ENCODE measurements around the gene NCKAP5. TPM values are rescaled to one million over a fixed set of nuclear protein-coding genes. Genes with fewer than 3 reads are reported as not detected.

Gene NCKAP5
- total RNA-seq, 2 experiments from 2014 or later = not detected

- CTCF ChIA-PET = no interaction called here
- POLR2A ChIA-PET = no interaction called here
Measured at GRCh38 chr2:132980304-132980703, 588.0 kb downstream of the NCKAP5 start.

GRCh38 chr2:132979339-132980093 is 588.7 kb downstream of the NCKAP5 start:
- POLR2A ChIA-PET = no interaction called here
- CTCF ChIA-PET = no interaction called here

DNA sequence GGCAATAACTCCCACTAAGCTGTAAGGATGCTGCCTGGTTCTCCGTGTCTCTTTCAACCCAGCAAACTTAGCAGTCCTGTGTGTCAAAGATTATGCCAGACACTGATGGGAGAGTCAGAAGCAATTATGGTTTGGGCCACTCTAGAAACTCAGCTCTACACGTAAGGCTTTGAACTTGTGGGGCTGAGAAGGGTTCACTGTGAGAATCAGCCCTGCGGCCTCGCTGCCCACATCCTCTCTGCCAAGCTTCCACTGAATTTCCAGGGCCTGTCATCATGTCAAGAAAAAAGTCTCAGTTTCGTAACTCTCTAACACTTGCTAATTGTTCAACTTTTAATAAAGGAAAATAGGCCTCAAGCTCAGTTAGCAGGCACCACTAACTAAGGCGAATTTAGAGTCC is 589.4 kb downstream of the NCKAP5 start:
- CTCF ChIA-PET = no interaction called here

GRCh38 chr2:132977812-132978529 is 590.3 kb downstream of the NCKAP5 start:
- POLR2A ChIA-PET = no interaction called here
- CTCF ChIA-PET = no interaction called here

More for the DNA sequence above, 589.4 kb downstream of the NCKAP5 start:
- POLR2A ChIA-PET = no interaction called here

GRCh38 chr2:132975193-132976105 is 592.8 kb downstream of the NCKAP5 start:
- ChIA-PET POLR2A (no interaction called here), CTCF (no interaction called here)

GRCh38 chr2:132974467-132975095 is 593.7 kb downstream of the NCKAP5 start:
- POLR2A ChIA-PET = no interaction called here
- CTCF ChIA-PET = no interaction called here

GRCh38 chr2:132971310-132972061 is 596.8 kb downstream of the NCKAP5 start:
- POLR2A ChIA-PET = no interaction called here
- CTCF ChIA-PET = no interaction called here

GRCh38 chr2:132969371-132969985 is 598.8 kb downstream of the NCKAP5 start:
- POLR2A ChIA-PET = no interaction called here
- CTCF ChIA-PET = no interaction called here

DNA sequence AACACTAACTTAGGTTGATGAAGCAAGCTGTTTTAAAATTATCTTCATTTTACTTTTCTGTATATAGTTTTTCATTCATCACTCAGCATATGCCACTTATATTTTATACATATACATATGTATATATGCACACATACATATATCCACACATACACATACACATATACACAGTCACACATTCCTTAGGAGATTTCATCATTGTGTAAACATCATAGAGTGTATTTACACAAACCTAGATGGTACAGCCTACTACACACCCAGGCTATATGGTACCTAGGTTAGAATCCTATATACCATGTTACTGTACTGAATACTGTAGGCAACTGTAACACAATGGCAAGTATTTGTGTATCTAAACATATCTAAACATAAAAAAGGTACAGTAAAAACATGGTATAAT is 602.8 kb downstream of the NCKAP5 start:
- ChIA-PET POLR2A (no interaction called here), CTCF (no interaction called here)

- POLR2A ChIA-PET = no interaction called here
Measured at GRCh38 chr2:132963161-132963560, 605.1 kb downstream of the NCKAP5 start.

DNA sequence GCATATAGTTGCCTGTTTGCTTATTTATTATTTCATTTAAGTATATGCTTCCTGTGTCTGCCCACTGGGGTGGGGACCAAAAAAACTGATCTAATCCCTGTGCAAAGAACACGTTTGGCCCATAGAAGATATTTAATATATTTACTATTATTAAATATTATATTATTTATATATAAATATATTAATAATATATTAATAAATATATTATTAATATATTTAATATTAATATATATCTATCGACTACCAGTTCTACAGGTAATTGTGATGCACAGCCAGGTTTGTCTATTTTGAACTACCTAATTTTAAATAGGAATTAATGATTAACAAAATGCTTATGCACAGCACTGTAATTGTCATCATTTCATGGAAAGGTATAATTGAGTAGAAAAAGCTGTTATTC is 609.4 kb downstream of the NCKAP5 start:
- POLR2A ChIA-PET = no interaction called here
- CTCF ChIA-PET = no interaction called here

More at GRCh38 chr2:132963161-132963560, 605.1 kb downstream of the NCKAP5 start:
- CTCF ChIA-PET = no interaction called here

GRCh38 chr2:132955871-132956615 is 612.2 kb downstream of the NCKAP5 start:
- CTCF ChIA-PET = no interaction called here
- POLR2A ChIA-PET = no interaction called here

DNA sequence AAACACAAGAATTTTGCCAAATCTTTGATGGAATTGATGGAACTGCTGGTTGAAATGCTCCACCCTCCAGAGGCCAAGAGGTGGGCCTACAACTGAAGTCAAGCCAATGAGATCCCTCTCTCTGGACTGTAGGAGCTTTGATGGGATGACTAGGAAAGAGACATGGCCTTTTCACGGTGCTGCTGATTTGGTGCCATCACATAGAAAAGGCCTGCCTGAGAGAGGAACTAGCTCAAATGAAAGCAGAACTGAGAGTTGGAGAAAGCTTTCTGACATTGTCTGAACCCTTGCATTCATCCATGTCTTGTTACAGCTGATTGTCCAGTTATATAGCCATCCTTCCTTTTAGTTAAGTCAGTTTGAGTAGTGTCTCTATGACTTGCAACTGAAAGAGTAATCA is 614.5 kb downstream of the NCKAP5 start:
- ChIA-PET CTCF (no interaction called here), POLR2A (no interaction called here)

GRCh38 chr2:132951008-132951714 is 617.1 kb downstream of the NCKAP5 start:
- ChIA-PET CTCF (no interaction called here), POLR2A (no interaction called here)

DNA sequence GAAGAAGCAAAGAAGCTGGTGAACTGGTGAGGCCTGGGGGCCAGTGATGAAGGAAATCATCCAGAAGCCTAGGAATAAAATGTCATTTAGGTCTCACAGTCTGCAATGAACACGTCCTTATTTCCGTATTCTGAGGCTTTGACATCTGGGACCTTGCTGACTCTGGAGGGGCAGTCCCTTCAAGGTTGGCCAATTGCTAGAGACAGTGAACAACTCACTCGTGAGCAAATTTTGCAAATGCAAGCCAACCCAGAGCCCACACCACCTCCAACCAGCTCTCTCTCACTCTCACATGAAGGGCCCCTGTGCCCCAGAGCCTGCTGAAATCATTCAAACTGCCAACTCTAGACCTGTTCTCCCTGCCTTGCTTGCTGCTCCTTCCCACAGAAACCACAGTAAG is 619.2 kb downstream of the NCKAP5 start:
- ChIA-PET POLR2A (no interaction called here), CTCF (no interaction called here)

DNA sequence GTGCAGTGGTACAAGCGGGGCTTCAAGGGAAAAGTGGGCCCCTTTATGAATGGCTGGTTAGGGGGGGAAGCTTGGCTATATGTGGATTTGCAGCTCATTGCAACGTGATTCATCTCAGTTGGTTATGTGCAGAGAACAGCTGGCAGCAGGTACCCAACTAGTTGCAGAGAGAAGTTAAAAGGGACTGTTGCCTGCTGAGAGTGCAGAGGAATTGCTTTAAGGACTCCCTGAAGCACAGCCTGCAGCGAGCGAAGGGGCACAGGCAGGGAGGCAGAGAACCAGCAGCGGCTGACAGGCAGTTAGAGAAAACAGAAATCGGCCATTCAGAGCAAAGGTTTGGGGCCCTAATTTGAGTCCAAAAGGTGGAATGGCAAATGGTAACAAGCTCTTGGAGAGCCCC is 620.1 kb downstream of the NCKAP5 start:
- ChIA-PET POLR2A (no interaction called here), CTCF (no interaction called here)

GRCh38 chr2:132943829-132944228 is 624.4 kb downstream of the NCKAP5 start:
- CTCF ChIA-PET = no interaction called here
- POLR2A ChIA-PET = no interaction called here
